DMS 273 treated with DMSO at 0.1 percent for 48 hours (cell line): ENCODE data around the gene IDH2.

Source experiments
- DNase-seq: peaks from one replicate; lab custom pipeline; 2025; lab: John Stamatoyannopoulos, UW

Gene IDH2

DNA sequence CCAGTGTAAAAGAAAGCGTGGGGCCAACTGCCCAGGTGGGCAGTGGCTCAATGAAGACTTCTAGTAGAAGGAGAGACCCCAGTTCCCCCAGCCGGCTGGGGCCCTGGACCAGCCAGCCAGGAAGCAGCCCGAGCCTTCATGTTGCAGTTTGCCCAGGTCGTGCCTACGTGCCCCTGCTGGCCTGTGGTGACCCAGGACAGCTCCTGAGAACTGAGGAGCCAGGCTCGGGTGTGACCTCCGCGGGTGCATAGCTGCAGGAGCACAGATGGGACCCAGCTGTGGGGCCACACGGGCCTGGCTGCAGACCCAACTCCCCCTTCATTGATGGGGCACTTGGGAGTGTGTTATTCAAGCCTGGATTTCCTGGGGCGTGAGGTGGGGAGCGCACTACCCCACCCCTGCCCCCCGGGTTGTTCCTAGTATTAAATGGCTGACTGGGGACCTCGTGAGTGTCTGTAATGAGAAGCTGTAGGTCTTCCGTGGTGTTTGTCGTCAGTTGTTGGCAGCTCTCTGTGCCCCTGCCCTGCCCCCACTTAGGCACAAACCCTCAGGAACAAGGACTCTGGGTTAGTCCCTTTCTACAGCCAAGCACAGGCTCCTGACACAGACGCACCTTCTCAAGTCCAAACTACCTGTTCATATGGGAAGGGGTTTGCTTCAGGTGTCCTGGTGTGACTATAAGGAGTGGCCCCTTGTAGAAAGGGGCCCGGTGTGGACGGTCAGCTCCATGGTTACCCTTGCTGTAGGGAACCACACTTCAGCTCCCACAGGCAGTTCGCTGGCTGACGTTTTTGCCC is 39.1 kb downstream of the IDH2 start:
- no peak for DNase-seq

DNA sequence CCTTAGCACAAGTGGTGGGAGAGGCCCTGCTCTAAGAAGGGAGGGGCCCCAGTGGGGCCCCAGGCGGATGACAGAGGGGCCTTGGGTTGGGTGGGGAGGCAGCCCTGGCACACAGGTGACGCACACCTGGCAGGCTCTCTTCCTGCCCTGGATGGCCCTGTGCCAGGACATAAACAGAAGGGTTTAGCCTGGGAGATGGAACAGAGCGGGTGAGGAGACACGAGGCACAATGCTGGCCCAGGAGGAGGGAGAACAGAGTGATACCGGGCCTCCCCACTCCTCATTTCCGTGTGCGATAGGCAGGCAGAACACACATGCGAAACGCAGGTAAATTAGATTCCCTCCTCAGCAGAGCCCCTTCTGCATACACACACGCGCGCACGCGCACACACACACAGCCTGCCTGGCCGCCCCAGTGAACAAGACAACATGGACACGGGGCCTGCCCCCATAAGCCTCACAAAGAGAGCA is 39.8 kb downstream of the IDH2 start:
- no peak for DNase-seq

DNA sequence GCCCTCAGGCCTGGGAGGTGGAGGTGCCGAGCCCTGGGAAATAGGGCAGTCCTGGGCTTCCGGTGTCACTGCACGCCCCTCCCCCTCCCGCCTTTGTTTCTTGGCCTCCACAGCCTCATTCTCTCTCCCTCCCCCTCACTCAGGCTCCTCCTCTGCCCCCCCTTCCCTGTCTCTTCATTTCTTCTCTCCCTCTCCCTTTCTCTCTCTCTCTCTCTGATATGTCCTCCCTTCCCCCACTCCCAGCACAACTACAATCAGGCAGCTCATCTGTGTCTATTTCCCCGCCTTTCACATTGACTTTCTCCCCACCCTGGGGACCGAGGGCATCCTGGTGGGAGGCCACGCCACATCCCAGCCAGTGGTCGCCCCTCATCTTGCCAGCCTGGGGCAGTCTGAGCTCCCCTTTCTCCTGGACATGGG is 40.2 kb downstream of the IDH2 start:
- no peak for DNase-seq

DNA sequence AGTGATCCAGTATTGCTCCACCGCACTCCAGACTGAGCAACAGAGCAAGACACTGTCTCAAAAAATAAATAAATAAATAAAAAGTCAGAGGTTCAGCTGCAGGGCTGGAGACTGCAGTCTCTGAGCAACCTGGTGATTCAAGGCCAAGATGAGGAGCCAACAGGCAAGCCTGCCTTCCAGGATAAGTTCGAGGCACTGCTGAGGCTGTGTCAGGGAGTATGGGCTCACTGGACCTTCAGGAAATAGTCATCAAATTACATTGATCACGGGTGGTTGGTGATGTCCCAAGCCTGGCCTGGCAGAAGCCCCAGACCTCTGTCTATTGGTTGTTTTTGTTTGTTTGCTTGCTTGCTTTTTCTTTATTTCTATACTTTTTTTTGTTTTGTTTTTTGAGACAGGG is 41.5 kb downstream of the IDH2 start:
- no peak for DNase-seq

DNA sequence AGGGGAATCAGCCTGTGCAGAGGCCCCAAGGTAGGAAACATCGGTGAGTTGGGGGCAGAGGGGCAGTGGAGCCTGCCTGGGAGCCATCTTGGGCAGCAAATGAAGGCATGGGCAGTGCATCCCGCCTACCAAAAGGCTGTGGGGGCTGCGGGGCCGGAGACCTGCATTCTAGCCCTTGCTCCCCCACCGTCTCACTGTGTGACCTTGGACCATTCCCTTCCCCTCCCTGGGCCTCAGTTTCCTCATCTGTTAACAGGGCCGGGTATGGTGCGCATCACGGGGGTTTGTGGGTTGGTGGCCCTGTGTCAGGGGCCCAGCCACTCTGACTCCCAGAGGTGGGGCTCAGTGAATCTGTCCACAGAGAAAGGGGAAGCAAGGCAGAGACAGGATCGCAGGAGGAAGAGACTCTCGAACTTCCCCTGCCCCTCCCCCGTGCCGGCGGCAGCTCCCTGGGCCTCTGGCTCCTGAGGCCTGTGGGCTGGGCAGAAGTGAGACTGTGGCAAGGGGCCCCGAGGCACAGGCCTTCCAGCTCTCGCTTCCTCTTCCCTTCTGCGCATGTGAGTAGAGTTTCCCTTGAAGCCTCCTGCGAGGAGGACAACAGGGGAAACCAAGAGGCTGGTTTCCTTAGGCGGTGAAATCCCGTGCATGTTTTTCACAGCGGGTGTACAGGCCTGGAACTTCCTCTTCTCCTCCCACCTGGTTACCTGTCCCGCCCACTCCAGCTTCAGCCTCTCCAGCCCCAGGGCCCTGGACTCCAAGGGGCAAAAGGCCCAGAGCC is 42.9 kb downstream of the IDH2 start:
- no peak for DNase-seq

DNA sequence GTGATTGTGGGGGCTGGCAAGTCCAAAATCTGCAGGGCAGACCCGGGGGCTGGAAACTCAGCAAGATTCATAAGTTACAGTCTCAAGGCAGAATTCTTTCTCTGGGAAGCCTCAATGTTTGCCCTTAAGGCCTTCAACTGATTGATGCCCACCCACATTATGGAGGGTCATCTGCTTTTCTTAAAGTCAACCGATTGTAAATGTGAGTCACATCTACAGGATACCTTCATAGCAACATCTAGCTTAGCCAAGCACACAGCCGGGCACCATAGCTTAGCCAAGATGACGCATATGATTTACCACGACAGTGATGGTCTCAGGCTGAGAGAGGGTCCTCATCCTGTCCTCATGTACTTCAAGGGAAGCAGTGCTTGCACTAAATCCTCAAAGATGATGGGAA is 43.5 kb downstream of the IDH2 start:
- DNase-seq: no peak

DNA sequence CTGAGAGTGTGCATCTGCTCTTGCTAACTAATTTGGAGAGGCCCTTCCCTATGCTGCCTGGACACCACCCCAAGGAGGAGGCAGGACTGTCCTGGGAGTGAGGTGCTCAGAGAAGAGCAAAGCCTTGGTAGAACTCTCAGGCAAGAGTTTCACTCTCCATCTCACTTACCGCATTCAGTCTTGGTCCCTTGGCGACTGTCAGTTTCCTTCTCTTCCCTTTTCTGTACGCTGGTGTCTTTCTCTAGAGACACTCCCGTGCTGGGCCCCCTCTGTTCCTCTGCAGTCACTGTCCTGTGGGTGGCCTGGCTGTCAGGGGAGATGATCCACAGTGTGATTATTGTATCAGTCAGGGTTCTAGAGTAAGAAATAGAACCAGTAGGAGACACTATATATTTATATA is 44.0 kb downstream of the IDH2 start:
- no peak for DNase-seq

DNA sequence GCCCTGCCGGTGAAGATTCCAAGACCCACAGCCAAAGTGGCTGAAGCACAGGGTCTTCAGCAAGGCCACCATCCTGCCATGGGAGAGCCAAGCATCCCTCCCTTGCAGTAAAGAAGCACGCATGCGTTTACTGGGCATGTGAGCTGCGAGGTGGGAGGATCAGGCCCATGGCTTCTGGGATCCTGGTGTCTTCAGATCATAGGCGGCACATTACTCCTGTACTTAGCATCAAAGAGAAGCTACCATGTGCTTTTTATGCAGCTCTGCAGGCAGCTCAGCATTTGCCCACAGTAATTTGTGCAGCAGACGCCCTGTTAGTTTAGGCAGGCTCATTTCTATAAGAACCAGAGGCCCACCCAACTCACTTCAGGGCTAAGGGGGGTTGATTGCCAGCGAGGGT is 45.7 kb downstream of the IDH2 start:
- DNase-seq: no peak

DNA sequence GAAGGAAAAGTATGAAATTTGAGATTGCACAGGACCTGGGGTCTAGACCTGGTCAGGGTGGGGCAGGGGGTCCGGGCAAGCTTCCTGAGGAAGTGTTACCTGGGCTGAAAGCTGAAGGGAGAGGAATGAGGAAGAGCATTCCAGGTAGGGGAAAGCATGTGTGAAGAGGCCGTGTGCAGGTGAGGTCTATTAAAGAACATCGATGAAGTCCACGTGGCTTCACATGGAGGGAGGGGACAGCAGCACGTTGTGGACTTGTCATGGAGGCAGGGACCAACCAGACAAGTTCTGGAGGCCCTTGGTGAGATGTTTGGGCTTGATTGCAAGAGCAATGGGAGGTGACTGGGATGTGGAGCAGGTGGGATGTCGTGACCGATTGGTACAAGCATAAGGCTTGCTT is 47.1 kb downstream of the IDH2 start:
- no peak for DNase-seq

DNA sequence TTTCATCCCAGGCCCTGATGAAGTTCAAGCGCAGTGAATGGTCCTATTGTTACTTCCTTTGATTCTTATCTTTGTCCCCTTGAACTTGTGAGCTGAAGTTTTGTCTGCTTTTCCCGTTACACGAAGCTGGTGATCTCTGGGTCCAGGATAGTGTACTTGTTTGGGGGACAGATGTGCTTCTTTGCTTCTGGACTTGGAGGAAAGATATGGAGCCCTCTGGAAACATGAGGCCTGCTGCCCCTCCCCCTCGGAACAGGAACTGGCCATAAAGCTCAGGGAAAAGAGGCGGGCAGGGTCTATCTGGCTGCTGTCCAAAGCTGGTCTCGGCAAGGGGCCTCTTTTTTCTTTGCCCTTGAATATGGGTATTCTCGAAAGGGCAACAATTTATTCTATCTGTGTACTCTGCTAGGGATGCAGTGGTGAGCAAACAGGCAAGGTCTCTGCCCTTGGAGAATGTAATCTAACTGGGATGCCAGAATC is 47.6 kb downstream of the IDH2 start:
- DNase-seq: no peak

DNA sequence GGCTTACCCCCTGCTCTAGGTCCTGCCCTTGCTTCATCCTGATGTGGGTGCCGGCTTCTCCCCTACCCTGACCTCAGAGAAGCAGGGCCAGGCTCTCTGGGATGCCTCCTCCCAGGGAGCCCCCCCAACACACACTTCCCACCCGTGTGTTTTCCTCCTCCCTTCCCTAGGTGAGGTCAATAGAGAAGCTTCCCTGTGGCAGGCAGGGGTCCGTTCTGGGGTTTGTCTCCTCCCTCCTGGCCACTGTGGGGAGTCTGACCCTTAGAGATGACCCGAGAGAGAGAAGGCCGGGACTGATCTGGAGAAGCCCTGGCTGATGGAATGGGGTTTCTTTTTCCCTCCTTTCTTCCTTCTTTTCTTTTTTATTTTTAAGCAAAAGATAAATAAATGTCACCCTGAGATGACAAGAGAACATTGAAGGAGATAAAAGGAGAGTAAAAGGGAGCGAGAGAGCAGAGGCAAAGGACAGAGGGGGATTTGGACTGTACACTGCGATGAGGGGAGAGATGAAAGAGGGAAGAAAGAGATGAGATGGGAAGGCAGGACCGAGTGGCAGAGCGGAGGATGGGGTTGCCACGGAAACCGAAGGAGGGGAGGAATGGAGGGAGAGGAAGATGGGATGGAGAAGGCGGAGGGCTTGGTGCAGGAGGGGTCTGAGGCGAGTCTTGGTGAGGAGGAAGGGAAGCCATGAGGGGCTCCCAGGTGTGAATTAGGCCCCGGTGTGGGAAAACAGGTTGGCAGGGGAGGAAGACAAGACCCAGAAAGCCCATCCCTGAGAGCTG is 48.4 kb downstream of the IDH2 start:
- DNase-seq: no peak

DNA sequence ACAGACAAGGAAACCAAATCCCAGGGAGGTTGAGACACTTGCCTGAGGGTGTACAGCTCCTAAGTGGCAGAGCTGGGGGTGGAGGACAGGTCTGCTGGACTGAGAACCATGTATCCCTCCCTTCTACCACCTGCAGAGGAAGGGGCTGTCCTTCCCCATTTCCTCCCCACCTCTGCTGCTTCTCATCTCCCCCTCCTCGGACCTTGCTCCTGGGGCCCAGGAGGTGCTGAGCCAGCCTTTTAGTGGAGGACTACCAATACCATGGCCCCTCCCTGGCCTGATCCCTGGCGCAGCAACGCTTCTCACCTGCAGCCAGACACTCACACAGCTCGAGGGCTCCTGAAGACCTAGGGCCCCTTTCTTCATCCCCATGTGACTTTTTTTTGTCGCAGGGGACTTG is 50.4 kb downstream of the IDH2 start:
- DNase-seq: no peak

DNA sequence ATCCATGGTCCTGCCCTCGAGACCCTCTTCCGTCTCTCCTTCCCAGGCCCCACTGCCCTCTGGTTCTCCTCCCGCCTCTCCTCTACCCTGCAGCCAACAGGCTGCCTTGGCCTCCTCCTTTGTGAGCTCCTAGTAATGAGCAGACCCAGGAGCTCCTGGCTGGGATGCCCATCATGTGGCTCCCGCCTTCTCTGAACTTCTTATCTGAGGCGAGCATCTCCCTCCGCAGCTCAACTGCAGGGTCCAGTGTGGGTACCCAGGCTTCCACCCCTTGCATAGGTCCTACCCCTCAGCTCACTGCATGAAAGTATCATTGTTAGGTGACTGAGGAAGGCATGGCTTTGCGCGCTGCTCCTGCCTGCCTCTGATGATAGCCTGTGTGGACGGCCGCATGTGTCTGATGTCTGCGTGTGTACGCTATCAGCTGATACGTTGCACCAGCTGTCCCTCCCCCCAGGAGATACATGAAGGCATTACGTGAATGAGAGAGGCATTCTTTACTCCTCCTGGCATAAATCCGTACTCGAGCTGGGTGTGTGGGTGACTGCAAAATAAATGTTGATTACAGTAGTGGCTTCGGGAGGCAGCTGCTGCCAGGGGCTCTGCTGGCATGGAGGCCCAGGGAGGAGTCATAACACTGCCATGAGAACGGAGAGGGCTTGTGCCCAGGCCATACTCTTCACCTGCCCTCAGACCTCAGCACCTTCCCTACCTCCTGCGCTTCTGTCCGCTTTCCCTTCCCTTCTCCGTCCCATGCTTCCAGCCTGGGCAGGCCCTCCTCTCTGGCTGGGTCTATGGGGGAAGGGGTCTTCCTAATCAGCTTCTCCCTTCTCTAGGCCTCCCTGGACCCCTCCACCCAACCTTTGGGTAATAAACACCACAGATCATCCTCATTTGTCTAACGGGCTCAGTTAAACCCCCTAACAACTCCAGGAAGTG is 52.3 kb downstream of the IDH2 start:
- no peak for DNase-seq

DNA sequence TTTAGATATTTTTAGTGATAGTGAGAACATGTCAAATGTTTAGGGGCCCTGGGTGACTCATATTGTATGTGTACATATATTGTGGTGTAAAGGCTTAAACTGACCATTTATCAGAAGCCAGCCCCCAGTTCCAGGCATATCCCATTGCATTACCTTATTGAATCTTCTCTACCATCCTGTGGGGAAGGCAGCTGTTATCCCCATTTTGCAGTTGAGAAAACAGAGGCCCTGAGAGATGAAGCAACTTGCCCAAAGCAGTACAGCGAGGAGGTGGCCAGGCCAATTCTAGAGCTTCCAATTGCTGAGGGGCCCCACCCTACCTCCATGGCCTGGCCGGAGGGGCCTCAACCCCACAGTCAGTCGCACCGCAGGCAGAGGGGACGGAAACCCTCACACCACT is 53.2 kb downstream of the IDH2 start:
- no peak for DNase-seq

DNA sequence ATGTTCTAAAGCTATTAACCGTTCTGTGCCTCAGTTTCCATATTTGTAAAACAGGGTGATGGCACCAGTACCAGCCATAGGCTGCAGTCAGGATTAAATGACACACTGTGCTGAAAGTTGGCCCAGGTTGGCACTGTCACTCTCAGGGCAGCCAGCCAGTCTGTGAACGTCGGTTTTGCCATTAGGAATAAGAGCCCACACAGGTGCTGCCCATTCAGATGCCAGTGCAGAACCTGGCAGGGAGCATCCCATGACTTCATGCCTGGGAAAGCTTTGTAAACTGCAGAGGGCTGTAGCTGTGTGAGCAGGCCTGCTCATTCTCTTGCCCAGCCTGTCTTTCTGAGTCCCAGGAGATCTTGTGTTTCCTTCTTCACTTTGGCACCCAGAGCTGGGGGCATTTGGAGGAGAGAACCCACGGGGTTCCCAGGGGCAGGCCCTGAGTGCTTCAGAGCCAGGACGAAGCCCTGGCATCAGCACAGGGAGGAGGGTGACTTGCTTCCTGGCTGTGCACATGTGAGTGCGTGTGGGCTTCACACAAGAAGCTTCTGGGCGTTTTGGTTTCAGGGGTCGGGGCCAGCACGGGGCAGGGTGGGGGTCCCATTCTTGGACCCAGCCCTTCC is 54.2 kb downstream of the IDH2 start:
- no peak for DNase-seq

DNA sequence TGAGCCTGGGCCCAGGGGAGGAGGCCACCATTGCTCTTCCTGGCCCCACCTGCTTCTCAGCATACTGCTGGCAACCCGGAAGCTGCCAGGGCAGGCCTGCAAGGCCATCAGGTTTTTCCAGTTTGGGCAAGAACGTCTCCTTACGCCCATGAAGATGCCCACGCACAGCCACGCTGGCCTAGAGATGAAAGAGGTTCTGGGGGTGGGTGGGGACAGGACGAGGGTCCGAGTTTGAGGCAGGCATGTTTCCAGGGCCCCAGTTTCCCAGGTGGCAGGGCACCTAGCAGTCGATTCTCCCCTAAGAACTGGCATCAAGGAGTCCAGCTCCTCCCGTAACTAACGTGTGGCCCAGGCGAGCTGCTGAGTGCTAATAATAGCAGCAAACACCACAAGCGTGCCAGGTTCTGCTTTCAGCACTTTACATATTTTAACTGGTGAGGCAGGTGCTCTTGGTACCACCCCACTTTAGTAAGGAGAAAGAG is 55.3 kb downstream of the IDH2 start:
- DNase-seq: no peak

DNA sequence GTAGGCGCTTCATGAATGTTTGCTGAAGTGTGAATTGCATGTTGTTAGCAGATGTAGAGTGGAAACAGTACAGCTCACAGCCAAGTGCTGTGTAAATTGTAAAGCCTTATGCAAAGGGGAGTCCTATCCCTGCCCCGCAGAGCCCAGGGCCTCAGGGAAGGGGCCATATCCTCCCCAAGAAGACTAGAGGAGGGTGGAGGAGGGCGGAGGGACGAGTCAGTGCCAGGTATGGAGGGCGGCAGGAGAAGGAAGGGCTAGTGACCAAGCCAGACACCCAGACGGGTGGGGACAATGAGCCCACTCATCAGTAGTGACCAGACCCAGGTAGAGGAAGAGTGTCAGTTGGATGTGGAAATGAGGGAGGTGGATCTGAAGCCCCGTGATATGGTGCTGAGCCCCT is 56.0 kb downstream of the IDH2 start:
- DNase-seq: no peak

DNA sequence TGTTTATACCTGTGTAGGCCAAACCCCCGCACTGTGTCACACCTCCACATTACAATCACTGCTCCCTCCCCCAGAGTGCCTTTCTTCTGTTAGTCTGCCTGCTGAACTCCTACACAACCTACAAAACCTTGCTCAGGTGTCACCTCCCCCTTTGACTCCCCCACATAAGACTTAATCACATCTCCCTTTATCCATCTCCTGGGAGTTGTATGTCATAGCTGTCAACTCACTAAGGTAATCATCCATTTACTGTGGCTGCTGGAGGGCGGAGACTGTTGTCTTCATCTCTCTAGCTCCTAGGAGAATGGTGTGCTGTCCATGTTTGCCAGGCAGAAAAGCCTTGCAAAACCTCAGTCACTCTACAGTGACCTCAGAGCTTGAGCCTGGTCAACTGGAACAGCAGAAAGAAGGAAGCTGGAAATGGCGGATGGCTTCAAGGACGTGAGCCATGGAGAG is 57.3 kb downstream of the IDH2 start:
- DNase-seq: no peak

DNA sequence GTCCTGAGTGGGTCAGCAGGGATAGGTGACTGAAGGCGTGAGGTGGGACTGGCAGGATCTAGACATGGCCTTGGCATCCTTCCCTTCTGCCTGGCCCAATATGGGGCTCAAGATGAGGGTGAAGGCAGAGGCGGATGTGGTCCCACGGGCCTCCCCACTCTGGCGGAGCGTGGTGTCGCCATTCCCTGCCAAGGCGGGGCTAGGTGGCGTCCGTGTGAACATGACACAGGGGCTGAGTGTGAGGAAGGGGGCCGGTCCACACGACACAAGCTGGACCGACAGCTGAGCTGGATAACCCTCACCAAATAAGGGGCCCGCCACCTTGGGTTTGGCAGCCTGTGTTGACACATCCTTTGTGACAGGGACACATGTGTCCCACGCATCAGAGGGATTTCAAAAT is 58.1 kb downstream of the IDH2 start:
- no peak for DNase-seq

DNA sequence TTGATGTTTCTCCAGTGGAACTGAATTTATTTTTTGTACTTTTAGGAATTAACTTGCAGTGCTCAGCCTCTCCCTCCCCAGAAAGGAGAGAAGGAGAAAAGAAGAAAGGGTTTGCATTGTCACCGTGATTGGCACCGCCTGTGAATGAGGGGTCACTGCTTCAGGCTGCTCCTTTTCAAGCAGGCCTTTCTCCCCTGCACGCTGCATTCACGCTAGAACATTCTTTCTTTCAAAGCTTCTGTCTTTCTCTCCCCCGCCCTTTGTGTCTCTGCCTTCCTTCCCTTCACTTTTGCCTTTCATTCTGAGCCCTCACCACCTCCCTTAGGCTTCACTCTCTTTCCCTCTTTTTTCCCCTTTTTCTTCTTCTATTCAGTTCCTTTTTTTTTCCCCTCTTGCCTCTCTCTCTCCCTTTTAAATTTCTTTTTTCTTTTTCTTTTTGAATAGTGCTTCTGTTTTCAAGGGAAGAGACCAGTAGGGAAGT is 58.7 kb downstream of the IDH2 start:
- no peak for DNase-seq
